Choroid plexus epithelial cell (primary cell): ENCODE results near the gene TRAPPC10.

Experiments used
- DNase-seq: peaks from one replicate; pipeline ENCODE4 v3.0.0-alpha.2; 2010; ENCODE audit warnings: low read depth
- H3K4me3 ChIP-seq: 2 replicates; pipeline ENCODE4 v1.5.1; 2011; ENCODE audit warnings: low read depth, mild to moderate bottlenecking, control low read depth, low read length, moderate library complexity
- TF ChIP-seq, protein P1 (sequence below): conservative IDR thresholded peaks from 2 replicates; pipeline ENCODE4 v1.5.1; 2011; ENCODE audit warnings: low read depth, mild to moderate bottlenecking, control low read depth, inconsistent platforms, low read length, moderate library complexity

Gene TRAPPC10, protein sequence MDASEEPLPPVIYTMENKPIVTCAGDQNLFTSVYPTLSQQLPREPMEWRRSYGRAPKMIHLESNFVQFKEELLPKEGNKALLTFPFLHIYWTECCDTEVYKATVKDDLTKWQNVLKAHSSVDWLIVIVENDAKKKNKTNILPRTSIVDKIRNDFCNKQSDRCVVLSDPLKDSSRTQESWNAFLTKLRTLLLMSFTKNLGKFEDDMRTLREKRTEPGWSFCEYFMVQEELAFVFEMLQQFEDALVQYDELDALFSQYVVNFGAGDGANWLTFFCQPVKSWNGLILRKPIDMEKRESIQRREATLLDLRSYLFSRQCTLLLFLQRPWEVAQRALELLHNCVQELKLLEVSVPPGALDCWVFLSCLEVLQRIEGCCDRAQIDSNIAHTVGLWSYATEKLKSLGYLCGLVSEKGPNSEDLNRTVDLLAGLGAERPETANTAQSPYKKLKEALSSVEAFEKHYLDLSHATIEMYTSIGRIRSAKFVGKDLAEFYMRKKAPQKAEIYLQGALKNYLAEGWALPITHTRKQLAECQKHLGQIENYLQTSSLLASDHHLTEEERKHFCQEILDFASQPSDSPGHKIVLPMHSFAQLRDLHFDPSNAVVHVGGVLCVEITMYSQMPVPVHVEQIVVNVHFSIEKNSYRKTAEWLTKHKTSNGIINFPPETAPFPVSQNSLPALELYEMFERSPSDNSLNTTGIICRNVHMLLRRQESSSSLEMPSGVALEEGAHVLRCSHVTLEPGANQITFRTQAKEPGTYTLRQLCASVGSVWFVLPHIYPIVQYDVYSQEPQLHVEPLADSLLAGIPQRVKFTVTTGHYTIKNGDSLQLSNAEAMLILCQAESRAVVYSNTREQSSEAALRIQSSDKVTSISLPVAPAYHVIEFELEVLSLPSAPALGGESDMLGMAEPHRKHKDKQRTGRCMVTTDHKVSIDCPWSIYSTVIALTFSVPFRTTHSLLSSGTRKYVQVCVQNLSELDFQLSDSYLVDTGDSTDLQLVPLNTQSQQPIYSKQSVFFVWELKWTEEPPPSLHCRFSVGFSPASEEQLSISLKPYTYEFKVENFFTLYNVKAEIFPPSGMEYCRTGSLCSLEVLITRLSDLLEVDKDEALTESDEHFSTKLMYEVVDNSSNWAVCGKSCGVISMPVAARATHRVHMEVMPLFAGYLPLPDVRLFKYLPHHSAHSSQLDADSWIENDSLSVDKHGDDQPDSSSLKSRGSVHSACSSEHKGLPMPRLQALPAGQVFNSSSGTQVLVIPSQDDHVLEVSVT

DNA sequence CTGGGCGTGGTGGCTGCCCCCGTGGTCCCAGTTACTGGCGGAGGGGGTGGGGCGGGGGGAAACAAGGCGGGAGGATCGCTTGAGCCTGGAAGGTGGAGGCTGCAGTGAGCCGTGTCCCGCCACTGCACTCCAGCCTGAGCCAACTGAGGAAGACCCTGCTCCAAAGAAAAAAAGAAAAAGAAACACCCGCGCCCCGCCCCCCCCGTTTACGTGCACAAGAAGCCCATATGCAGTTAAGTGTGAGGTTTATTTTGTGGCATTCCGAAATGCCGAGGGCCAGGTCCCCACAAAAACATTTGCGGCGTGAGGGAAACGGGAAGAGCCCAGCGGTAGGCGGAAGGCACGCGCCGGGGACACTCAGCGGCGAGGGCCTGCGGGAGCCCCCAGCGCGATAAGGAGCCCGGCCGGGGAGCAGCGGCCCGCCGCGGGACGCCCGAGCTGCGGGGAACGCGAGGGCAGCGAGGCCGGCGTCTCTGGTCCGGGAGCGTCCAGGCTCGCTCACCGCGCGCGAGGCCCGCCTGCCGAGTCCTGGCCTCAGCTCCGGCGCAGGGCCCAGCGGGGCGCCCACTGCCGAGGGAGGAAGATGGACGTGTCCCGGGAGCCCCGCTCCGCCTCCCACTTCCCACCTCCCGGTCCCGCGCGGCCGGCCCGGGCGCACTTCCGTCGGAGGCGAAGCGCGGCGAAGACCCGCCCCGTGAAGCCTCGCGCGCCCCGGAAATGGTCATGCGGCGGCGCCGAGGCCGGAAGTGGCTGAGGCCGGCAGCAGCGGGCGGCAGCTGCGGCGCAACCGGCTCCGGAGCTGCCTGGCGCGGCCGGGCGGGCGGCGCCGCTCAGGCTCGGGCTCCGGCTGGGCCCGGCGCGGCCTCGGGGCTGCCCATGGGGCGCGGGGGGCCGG is at the start of gene TRAPPC10:
Gene TRAPPC10, plus strand, starts transcription at position 731 of the 895 bp plus-strand sequence. CDS start 185 bp downstream, outside the sequence.
- H3K4me3 ChIP-seq = peak within 1 kb of the TSS; percentile 84
- peak; percentile 93 for DNase-seq
- TF ChIP-seq, protein P1, sequence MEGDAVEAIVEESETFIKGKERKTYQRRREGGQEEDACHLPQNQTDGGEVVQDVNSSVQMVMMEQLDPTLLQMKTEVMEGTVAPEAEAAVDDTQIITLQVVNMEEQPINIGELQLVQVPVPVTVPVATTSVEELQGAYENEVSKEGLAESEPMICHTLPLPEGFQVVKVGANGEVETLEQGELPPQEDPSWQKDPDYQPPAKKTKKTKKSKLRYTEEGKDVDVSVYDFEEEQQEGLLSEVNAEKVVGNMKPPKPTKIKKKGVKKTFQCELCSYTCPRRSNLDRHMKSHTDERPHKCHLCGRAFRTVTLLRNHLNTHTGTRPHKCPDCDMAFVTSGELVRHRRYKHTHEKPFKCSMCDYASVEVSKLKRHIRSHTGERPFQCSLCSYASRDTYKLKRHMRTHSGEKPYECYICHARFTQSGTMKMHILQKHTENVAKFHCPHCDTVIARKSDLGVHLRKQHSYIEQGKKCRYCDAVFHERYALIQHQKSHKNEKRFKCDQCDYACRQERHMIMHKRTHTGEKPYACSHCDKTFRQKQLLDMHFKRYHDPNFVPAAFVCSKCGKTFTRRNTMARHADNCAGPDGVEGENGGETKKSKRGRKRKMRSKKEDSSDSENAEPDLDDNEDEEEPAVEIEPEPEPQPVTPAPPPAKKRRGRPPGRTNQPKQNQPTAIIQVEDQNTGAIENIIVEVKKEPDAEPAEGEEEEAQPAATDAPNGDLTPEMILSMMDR = no peak

DNA sequence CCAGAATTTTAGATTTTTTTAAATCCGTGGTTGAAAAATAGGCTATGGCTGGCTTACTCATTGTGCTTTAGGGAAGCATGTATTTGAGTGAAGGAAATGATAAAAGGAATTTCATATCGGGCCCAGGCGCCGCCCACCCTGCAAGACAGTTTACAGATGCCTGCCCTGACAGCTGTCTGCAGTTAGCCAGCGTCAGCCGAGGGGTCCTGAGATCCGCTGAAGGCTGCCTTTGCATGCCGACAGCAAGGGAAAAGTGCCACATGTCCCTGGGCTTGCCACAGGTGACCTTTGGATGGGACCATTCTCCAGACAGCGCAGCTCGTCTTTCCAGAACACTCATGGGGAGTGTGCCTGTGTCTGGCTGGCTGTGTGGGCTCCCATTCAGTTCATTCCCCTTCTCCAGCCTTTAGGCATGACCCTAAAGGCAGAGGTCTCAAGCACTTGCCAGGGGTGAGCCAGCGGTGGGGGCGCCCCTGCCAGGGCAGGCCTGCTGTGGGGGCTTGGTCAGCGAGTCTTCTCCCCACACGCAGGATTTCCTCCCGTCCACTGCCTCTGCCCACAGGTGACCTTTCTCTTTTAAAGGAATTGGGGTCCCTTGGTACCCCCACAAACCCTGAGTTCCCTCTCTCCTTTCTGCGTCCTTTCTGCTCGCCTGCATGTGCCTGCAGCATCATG is 46.1 kb upstream of the TRAPPC10 start:
- TF ChIP-seq, protein P1 = no peak
- no peak overlapping the region for H3K4me3 ChIP-seq
- DNase-seq = no peak

DNA sequence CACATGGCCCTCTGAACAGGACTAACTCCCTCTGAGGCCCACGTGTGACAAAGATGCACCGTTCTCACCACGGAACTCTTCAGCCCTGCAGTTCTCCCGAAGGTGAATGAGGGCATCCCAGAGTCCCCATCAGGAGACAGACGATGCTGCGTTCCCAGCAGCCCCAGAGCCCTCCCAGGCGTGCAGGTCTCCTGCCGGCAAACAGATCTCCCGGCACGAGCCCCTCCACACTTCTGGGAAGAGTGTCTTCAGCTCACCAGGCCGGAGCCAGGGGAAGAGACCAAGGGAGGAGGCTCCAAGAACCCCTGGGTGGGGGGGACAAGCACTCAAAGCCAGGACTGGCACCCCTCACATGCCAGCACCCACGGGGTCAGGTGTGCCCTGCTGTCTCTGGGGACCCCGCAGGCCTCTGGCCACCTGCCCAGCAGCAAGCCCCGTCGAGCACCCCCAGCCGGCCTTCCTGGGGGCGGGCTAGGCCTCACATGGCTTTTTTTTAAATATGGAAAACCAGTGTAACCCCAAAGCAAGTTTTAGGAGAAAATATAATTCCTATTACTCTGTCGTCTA is 45.1 kb upstream of the TRAPPC10 start:
- no peak overlapping the region for H3K4me3 ChIP-seq
- TF ChIP-seq, protein P1 = no peak
- no peak for DNase-seq

DNA sequence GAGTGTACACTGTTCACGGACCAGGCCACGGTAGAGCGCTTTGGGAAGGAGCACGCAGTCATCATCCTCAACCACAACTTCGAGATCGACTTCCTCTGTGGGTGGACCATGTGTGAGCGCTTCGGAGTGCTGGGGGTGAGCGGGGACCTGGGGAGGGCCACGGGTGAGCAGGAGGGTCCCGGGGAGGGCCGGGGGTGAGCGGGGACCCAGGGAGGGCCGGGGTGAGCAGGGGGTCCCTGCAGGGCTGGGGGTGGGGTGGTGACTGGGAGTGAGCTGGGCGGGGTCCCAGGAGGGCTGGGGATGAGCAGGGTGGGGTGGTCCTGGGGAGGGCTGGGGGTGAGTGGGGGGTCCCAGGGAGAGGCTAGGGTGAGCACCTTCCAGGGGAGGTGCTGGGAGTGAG is 44.1 kb upstream of the TRAPPC10 start:
- no peak for DNase-seq
- TF ChIP-seq, protein P1 = no peak
- H3K4me3 ChIP-seq = no peak overlapping the region

DNA sequence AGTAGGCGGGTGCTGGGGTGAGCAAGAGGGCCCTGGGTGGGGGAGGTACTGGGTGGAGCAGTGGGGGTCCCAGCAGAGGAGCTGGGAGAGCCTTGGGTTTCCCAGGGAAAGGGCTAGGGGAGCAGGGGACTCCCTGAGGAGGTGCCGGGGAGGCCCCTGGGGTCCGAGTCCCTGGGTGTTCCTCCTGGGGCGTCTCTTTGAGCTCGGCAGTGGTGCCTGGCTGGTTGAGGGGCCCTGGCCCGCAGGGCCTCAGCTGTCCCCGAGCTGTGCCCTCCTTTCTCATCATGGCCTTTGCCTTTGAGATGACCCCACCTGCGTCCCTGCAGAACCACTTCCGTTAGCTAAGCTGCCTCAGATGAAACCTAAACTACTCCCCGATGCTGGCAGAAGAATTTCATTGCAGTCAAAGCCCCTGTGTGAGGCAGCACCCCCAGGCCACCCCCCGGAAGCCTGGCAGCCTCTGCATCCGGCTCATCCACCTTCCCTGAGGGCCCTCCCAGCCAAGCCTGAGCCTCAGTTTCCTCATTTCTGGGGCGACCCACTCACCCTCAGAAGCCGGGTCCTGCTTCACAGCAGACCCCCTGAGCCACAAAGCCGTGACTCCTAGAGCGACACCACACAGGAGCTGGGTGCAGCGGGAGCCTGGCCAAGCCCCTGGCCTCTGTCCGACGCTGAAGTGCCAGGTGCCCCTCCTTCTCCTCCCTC is 43.5 kb upstream of the TRAPPC10 start:
- no peak for DNase-seq
- TF ChIP-seq, protein P1 = no peak
- no peak overlapping the region for H3K4me3 ChIP-seq
